Mesenteric fat pad (tissue), 1 donor: ENCODE measurements around the gene PTTG1. TPM values are rescaled to one million over a fixed set of nuclear protein-coding genes. Genes with fewer than 3 reads are reported as not detected.
A peak's percentile ranks its signal among the peaks of the same experiment; 100 is the strongest.
"Not testable (repeated sequence)": the region's sequence is repeated elsewhere in the genome, so short reads cannot be mapped to it uniquely, and the experiment has no call there.

Experiments used
- DNase-seq: peaks from one replicate; pipeline ENCODE4 v3.0.0-alpha.2; 2020; ENCODE audit warnings: low spot score
- total RNA-seq: library from RNA; stranded (reverse); fragmentation: NEBNext Ultra II Directional; extraction: Animal tissue kit (Norgen Biotek cat#: 25700); gene quantifications from one replicate; pipeline ENCODE4 v1.2.1, GENCODE V29; 2021
- donor health status: DM: yes; HTN: yes; CAD: no.

PTTG1 gene
- total RNA-seq, 1 donor from 2014 or later, result 1.3 TPM

DNA sequence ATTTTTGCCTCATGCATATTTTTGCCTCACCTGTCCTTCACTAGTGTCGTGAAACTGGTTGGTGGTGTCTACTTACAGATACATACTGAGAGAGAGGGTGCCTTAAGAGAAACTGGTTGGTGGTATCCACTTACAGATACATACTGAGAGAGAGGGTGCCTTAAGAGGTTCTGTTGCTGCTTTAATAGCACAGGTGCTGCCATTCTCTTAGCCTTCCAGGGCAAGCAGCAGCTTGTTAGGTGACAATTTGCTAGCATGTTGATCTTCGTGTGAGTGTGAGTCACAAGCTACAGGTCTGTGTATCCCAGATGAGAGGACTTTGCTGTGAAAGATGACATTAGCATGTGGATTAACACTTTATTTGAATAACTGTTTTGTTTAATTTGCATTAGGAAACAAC lies 1.4 kb downstream of the PTTG1 start:
- no peak for DNase-seq

DNA sequence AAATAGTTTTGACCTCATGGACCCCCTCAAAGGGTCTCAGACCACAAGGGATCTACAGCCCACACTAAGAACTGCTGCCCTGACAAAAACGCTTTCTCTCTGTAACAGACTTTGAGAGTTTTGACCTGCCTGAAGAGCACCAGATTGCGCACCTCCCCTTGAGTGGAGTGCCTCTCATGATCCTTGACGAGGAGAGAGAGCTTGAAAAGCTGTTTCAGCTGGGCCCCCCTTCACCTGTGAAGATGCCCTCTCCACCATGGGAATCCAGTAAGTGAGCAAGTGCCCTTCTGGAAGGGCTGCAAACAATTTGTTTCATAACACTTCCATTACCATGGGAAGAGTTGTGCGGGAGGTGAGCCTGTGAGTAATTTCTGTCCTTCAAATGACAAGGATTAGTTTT lies 6.0 kb downstream of the PTTG1 start:
- DNase-seq, result no peak

DNA sequence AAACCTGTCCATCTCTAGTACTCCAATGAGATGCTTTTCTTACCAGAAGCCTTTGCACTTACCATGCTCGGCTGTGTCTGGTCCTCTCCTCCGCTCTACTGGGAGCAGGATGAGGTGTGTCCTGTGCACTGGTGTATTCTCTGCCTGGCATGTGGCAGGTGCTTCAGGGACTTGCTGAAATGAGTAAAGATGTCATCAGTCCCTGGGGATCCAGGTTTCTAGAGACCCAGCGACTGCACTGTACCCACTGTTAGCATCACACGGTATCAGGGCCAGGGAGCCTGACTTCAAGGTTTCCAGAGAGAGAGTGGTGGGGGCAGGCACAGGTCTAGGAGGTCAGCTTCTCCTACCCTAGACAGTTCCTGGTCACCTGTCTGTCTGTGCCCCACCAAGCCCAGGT lies 10.5 kb downstream of the PTTG1 start:
- DNase-seq, result no peak

DNA sequence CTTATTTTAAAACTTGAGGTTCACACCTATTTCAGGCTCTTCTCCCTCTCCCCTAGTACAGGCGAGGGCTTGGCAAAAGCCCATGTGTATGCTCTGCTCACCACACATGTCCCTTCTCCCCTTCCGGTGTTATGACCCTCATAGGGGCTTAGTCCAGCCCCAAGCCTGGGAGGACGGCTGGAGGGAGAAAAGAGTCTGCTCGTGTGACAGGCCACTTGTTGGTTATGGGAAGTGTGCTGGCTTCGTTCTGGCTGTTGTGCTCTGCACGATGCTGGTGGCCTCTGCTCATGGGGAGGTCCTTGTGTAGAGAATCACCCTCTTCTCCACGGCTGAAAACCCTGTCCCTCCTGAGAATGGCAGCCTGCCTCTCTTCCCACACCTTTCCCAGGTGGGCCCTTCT lies 11.1 kb downstream of the PTTG1 start:
- DNase-seq, result no peak

DNA sequence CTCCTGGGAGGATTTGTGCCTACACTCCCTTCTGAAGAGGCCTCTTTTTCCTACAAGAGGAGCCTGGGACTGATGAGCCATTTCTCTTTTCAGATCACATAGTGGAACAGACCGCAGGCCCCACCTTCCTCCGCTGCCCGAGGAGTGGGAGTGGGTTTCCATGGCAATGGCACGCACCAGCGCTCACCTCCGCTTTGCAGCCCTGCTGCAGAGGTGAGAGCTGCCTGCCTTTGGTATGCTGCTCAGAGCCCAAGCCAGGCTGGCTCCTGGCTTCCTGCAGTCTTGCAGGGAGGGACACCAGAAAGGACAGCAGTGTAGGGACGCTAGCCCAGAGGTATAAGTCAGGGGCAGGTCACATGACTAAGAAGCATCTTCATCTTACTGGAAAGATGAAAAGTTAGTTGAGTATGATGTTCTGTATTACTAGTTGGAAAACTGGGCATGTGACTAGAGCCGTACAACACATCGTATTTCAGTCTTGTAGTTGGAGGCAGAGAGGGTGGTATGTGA lies 12.4 kb downstream of the PTTG1 start:
- no peak for DNase-seq

DNA sequence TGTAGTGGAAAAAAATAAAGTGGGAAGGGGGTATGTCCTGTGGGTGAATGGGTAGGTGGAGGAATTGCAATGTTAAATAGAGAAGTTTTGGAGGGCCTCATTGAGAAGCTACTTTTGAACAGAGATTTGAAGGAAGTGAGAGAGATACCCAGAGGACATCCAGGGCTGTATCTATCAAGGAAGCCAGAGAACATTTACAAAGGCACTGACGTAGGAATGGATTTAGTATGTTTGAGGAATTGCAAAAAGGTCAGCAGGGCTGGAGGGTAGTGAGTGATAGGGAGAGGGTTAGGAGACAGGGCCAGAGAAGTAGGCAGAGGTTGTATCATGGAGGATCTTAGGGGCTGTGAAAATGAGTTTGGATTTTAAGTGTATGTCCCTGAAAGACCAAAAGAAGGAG lies 13.9 kb downstream of the PTTG1 start:
- no peak for DNase-seq

DNA sequence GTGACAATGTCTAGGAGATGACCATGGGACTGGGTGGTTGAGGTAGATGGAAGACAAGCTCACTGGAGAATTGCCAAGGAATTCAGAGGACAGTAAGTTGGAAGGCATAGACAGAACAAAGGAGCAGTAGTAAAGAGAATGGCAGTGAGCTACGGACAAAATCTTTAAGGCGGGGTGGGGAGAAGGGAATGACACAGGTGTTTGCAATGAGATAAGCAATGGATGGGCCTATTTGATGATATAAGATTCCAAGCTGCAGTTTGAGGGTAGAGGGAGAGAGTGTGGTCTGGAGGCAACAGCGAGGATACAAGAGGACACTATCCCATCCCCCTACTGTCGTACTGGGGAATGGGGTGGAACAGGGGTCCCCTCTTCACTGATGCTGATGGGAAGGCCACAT lies 14.4 kb downstream of the PTTG1 start:
- DNase-seq, result no peak

DNA sequence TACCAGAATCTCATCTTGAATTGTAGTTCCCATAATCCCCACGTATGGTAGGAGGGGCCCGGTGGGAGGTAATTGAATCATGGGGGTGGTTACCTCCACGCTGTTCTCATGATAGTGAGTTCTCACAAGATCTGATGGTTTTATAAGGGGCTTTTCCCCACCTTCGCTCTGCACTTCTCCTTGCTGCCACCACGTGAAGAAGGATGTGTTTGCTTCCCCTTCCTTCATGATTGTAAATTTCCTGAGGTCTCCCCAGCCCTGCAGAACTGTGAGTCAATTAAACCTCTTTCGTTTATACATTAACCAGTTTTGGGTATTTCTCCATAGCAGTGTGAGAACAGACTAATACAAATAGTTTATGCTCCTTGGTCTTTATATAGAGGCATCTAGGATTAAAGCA lies 15.0 kb downstream of the PTTG1 start:
- not testable (repeated sequence) for DNase-seq

DNA sequence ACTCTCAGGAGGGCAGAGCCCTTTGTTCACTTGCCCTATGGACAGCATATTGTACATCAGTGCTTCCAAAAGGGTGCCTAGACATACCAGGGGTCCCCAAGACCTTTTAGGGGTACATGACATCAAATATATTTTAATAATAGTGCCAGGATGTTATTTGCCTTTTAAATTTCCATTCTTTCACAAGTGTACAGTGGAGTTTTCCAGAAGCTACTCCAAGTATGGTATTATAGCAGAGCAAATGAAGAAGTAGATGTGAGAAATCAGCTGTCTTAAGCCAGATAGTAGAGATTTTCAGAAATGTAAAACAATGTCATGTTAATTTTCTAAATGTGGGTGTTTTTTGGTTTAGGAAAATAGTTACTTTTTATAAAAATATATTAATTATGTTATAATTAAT lies 15.6 kb downstream of the PTTG1 start:
- no peak for DNase-seq

DNA sequence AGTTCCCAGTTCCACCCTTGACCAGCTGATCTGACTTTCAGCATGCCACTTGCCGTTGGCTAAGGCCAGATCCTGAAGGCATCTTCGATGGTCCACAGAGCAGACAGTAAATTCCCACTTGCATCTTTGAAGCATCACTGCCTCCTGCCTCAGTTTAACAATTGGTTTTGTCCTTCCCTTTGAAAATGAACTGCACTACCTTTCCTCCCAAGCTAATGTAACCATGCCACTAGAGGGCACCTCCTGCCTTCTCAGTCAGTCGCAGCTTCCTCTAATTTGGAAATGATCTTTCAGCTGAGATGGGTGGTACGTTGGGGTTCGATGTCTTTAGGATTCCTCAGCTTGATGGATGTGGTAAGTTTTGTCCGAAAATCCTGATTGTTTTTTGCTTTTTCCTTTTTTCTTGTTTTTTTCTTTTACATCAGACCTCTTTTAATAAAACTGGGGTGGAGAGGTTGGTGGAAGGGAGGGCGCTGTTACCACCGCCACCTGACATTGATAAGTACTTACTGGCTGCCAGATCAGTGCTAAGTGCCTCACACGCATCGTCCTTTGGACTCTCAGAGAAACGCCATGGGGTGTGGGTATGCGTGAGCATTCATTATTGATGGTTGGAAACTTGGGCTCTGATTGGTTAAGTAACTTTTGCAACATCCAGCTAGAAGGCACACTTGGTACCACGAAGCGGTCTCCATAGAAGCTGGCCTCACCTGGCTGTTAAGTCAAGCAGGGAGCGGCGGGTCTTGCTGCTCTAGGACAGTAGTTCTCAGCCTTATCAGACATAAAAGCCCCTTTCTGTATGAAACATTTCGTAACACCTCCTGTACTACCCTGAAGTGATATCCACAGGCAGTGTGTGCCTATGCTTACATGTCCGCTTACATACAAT lies 16.9 kb downstream of the PTTG1 start:
- DNase-seq, result no peak

DNA sequence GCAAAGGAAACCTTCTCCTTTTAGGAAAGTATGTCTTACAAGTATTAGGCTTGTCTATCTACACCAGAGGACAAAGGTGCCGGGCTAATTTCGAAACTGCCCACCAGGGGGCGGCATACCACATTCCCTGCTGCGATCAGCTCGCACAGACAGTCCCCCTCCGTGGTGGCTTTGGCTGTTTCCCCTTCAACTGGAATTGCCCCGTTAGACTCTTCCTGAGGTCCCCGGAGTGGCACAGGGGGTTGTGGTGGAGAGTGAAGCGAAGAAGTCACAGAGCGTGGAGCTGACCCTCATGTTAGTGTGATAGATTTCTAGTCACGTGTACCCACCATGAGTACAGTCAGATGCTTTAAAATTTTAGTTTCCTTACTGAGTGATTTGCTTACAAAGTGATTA lies 17.5 kb downstream of the PTTG1 start:
- DNase-seq, result peak; percentile 93

DNA sequence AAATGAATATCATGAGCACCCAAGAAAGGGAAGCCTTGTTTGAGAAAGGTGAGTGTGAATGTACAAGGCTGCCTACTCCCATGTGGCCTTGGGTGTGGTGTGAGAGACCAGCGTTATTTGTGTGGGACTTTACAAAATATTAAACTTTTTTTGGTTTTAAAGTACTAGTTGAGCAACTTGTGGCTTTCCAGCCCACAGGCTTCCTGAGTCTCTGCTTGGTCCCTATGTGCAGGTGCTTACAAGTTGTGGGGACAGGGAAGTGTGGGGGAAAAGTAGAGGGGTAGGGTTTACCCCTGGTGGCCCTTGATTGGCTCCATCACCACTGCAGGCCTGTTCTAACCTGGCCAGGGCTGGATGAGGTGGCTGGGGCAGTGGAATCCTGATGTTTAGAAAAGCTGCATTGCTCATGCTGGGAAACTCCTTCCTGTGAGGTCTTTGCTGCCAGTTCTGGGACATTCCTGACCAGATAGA lies 19.7 kb downstream of the PTTG1 start:
- no peak for DNase-seq

DNA sequence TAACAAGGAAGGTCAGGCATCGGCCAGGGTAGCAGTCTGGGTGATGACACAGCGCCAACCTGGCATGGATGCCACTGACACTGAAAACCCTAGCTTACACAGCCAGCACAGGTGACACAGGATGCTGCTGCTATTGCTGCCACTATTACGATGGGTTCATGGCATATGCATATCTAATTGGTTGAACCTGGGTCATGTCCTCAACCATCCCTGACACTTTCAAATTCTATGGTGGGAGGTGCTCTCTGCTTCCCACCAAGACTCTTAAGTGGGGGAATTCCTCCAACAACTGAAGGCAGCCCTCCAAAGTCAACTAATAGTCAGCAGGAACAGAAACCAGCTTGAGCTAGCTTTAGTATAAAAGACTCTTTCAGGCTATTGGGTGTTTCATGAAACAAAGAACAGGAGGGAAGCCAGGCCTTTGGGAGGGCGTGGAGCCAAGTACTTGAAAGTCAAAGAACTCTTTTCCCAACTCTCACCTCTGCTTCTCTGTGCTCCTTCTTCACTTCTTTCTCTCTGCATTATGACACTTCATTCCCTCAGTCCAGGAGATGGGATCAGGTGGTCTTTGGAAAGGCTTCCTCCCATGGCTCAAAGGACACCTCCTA lies 21.3 kb downstream of the PTTG1 start:
- DNase-seq, result no peak

DNA sequence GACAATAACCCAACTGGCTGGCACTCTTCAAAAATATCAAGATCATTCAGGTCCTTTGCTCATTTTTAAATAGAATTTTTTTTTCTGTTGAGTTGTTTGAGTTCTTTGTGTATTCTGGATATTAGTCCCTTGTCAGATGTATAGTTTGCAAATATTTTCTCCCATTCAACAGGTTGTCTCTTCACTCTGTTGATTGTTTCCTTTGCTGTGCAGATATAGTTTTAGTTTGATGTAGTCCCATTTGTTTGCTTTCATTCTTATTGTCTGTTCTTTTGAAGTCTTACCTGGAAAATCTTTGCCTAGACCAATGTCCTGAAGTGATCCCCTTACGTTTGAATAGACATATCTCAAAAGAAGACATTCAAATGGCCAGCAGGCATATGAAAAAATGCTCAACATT lies 22.8 kb downstream of the PTTG1 start:
- no peak for DNase-seq

DNA sequence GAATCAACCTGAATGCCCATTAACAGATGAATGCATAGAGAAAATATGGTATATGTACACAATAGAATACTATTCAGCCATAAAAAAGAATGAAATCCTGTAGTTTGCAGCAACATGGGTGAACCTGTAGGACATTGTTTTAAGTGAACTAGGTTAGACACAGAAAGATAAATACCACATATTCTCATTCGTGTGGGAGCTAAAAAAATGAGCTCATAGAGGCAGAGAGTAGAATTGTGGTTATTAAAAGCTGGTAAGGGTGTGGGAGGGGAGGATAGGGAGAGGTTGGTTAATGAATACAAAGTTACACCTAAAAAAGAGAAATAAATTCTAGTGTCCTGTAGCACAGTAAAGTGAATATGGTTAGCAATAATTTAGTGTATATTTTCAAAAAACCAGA lies 23.5 kb downstream of the PTTG1 start:
- DNase-seq, result no peak

DNA sequence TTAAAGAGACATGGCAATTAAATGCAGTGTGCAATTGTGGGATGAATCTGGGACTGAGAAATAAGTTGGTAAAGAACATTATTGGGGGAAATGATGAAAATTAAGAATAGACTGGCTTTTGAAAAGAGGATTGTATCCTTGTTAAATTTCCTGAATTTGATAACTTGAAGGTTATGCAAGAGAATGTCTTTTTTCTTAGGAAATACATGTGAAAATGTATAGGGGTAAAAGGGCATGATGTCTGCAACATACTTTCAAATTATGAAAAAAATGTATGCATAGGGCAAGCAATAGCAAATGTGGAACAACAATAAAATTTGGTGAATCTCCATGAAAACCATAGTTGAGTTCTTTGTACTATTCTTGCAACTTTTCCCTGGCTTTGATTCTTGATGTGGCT lies 24.1 kb downstream of the PTTG1 start:
- no peak for DNase-seq

DNA sequence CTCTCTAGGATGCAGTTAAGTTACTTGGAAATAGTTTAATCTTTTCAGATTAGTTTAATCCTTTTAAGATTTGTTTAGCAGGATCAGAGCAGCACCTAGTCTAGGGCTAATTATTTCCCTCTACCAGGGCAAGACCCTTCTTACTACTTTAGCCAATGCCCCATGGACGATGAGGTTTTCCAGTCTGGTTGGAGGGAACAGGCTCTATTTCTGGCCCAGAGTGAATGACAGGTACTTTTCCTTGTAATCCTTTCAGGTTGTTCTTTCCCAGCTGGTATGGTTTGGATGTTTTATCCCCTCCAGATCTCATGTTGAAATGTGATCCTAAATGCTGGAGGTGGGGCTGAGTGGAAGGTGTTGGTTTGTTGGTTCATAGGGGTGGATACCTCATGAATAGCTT lies 27.2 kb downstream of the PTTG1 start:
- no peak for DNase-seq

DNA sequence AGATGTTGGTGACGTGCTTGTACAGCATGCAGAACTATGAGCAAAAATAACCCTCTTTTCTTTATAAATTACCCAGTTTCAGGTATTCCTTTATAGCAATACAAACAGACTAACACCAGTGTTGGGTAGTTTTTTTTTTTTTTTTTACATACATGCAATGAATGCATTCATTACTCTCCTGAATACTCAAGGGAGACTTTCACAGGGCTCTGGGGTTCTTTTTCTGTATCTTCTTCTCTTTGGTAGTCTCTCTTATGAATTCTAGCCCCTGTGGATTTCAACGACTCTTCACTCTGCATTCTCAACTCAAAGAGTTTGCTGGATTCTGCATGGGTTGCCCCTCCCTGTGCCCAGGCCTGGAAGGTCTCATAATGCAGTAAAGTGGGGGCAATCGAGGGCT lies 27.8 kb downstream of the PTTG1 start:
- no peak for DNase-seq

DNA sequence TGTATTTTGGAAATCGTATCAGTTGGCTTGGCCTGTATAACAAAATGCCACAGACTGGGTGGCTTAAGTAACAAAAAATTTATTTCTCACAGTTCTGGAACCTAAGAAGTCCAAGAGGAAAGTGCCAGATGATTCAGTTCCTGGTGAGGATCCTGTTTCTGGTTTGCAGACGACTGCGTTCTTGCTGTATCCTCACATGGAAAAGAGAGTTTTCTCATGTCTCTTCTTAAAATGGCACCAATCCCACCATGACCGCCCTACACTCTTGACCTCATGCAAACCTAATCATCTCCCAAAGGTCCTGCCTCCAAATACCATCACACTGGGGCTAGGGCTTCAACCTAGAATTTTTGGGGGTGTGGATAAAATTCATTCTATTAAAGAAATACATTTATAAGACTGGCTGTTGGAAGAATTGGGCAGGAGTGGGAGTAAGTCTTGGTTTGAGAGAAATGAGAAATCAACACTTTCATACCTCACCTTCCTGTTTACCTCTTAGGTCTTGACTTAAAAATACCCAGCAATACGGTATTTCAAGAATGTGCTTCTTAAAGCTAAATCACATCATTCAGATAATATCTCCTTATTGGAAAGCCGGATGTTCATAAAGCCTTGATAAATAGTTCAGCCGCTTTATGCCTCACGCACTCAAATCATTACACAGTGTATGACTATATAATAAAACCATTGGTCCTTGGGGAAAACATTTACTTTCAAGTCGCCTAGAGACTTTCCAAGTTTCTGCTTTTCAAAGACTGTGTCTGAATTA lies 28.7 kb downstream of the PTTG1 start:
- DNase-seq, result no peak

DNA sequence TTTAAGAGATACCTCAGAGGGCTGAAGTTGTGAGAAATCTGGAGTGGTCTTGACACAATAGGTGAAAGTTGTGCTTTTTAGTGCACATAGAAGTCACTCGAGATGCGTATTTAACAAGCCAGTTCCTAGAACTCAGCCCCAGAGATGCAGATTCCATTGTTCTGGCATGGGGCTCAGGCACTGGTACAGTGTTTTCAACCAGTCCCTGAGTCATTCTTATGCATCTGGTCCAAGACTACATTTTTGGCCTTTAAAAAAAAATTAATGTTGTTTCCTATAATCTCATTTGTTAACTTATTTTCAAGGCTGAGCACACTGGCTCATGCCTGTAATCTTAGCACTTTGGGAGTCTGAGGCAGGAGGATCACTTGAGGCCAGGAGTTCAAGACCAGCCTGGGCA lies 29.6 kb downstream of the PTTG1 start:
- no peak for DNase-seq

DNA sequence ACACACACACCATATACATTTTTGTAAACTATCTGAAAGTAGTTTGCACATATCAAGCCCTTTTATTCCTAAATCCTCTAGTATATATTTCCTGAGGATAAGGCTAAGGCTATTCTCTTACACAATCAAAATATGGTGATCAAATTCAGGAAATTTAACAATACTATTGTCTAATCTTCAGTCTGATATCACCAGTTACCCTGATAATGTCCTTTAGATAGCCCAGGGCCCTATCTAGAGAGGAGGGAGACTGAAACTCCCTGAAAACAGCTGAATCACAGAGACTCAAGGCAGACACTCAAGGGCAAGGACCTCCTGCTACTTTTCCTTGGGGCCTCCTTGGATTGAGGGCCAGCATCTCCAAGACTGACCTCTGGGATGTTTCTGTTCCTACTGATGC lies 30.4 kb downstream of the PTTG1 start:
- no peak for DNase-seq

DNA sequence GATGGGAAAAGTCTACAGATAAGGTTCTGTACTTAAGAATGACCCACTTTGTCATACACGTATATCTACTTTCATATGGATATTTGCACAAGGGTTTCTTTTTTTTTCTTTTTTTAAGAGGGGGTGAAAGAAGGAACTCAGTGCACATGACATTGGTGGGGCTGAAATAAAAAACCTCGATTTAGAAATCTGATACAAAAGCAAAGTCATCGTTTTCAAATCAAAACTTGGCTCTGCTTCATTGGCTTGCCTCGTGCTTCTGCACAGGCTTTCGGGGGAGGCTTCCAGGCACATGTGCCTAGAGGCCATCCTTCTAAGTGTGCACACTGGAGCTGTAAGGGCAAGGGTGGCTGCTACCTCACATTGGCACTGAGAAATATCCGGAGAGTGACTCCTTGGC lies 31.1 kb downstream of the PTTG1 start:
- DNase-seq, result no peak
